Erythroblast (primary cell): ENCODE data around the gene FLAD1.

Experiments
- GATA1 ChIP-seq: IDR thresholded peaks from 2 replicates; pipeline ENCODE4 v1.6.1; 2011; ENCODE audit warnings: low read depth, mild to moderate bottlenecking, control low read depth, low read length, moderate library complexity
- POLR2A ChIP-seq: IDR thresholded peaks from 2 replicates; pipeline ENCODE4 v1.6.1; 2011; ENCODE audit warnings: mild to moderate bottlenecking, low read length

GRCh38 chr1:154987326-154987725 is 4.2 kb downstream of the FLAD1 start:
- TF ChIP-seq POLR2A (no peak), GATA1 (no peak)
